Neural progenitor cell (in vitro differentiated cells): ENCODE results near the gene FAM13C. TPM values are rescaled to one million over a fixed set of nuclear protein-coding genes. Genes with fewer than 3 reads are reported as not detected.

ENCODE experiments used
- DNase-seq: peaks from one replicate; pipeline ENCODE4 v3.0.0-alpha.2; 2016; ENCODE audit warnings: low spot score
- H2AFZ ChIP-seq: fragments of 200-600 bp; sonication (generic); replicated peaks from 2 replicates; pipeline ENCODE4 v1.6.1; 2016; ENCODE audit warnings: antibody characterized with exemption
- H3F3A ChIP-seq: fragments of 200-600 bp; sonication (generic); 2 replicates; pipeline ENCODE4 v1.6.1; 2016; ENCODE audit warnings: antibody characterized with exemption, low read depth
- H3K27ac ChIP-seq: fragments of 200-600 bp; sonication (generic); 2 replicates; pipeline ENCODE4 v1.5.1; 2016; ENCODE audit warnings: mild to moderate bottlenecking
- H3K27me3 ChIP-seq: fragments of 200-600 bp; sonication (generic); 2 replicates; pipeline ENCODE4 v1.6.1; 2016; ENCODE audit warnings: mild to moderate bottlenecking, moderate library complexity
- H3K36me3 ChIP-seq: fragments of 200-600 bp; sonication (generic); 2 replicates; pipeline ENCODE4 v1.5.1; 2016
- H3K4me1 ChIP-seq: fragments of 200-600 bp; sonication (generic); 2 replicates; pipeline ENCODE4 v1.6.1; 2016; ENCODE audit warnings: mixed run types
- H3K4me2 ChIP-seq: fragments of 200-600 bp; sonication (generic); 2 replicates; pipeline ENCODE4 v1.6.1; 2016
- H3K4me3 ChIP-seq: fragments of 200-600 bp; sonication (generic); 2 replicates; pipeline ENCODE4 v1.5.1; 2016
- H3K79me2 ChIP-seq: fragments of 200-600 bp; sonication (generic); 2 replicates; pipeline ENCODE4 v1.6.1; 2016; ENCODE audit warnings: low read depth
- H3K9ac ChIP-seq: fragments of 200-600 bp; sonication (generic); 2 replicates; pipeline ENCODE4 v1.6.1; 2016
- H3K9me3 ChIP-seq: fragments of 200-600 bp; sonication (generic); 2 replicates; pipeline ENCODE4 v1.5.1; 2016; ENCODE audit warnings: low read depth
- H4K20me1 ChIP-seq: fragments of 200-600 bp; sonication (generic); 2 replicates; pipeline ENCODE4 v1.6.1; 2016; ENCODE audit warnings: low read depth
- H3K27ac Mint-ChIP-seq: 3 replicates; pipeline ENCODE4 v1.8.0; 2021; ENCODE audit warnings: mixed read lengths
- H3K27me3 Mint-ChIP-seq: 2 replicates; pipeline ENCODE4 v1.8.0; 2022; ENCODE audit warnings: low read depth, mild to moderate bottlenecking, inconsistent platforms, moderate library complexity, mixed read lengths; ENCODE audit not compliant: insufficient read depth
- H3K36me3 Mint-ChIP-seq: 3 replicates; pipeline ENCODE4 v1.8.0; 2021; ENCODE audit warnings: mixed read lengths
- H3K4me1 Mint-ChIP-seq: 3 replicates; pipeline ENCODE4 v1.8.0; 2021; ENCODE audit warnings: mixed read lengths
- H3K4me3 Mint-ChIP-seq: 3 replicates; pipeline ENCODE4 v1.8.0; 2021; ENCODE audit warnings: mild to moderate bottlenecking, moderate library complexity, mixed read lengths
- H3K9me3 Mint-ChIP-seq: 3 replicates; pipeline ENCODE4 v1.8.0; 2020; ENCODE audit warnings: mixed read lengths
- EZH2 ChIP-seq: fragments of 200-600 bp; sonication (generic); IDR thresholded peaks from 2 replicates; pipeline ENCODE4 v1.6.1; 2017; ENCODE audit warnings: antibody characterized with exemption, mild to moderate bottlenecking, moderate library complexity
- EZH2phosphoT487 ChIP-seq: fragments of 200-600 bp; sonication (generic); IDR thresholded peaks from 2 replicates; pipeline ENCODE4 v1.6.1; 2017; ENCODE audit warnings: antibody characterized with exemption
- total RNA-seq: library from RNA; depleted of rRNA; stranded (reverse); fragments of >200 nt; gene quantifications from 2 replicates; pipeline ENCODE4 v1.2.3, GENCODE V29; 2015; ENCODE audit warnings: low replicate concordance
- TF ChIP-seq, protein P1 (sequence below): fragments of 200-600 bp; sonication (generic); IDR thresholded peaks from 2 replicates; pipeline ENCODE4 v1.5.1; 2017; ENCODE audit warnings: antibody characterized with exemption, mild to moderate bottlenecking

Gene FAM13C
- total RNA-seq, 1 donor from 2014 or later: 3.1 TPM

- no peak overlapping the region for H3K4me3 Mint-ChIP-seq
- H4K20me1 ChIP-seq: no peaks in the 10 kb centered on the region
- no peaks in the 10 kb centered on the region for H3K36me3 ChIP-seq
- peaks cover 1% of the 10 kb centered on the region for H3K36me3 Mint-ChIP-seq
- H3K27ac ChIP-seq: no peak overlapping the region
- no peak overlapping the region for H3K27ac Mint-ChIP-seq
- H3K27me3 ChIP-seq: no peaks in the 10 kb centered on the region
- H3K4me1 Mint-ChIP-seq: peaks cover 4% of the 10 kb centered on the region
- no peak for DNase-seq
- peaks cover 17% of the 10 kb centered on the region for H3K4me1 ChIP-seq
- no peak overlapping the region for H3K4me2 ChIP-seq
- H3K9me3 ChIP-seq: no peaks in the 10 kb centered on the region
- no peak overlapping the region for H2AFZ ChIP-seq
- H3K79me2 ChIP-seq: no peaks in the 10 kb centered on the region
- H3K27me3 Mint-ChIP-seq: no peaks in the 10 kb centered on the region
- TF ChIP-seq EZH2 (no peak), EZH2phosphoT487 (no peak)
- TF ChIP-seq, protein P1, sequence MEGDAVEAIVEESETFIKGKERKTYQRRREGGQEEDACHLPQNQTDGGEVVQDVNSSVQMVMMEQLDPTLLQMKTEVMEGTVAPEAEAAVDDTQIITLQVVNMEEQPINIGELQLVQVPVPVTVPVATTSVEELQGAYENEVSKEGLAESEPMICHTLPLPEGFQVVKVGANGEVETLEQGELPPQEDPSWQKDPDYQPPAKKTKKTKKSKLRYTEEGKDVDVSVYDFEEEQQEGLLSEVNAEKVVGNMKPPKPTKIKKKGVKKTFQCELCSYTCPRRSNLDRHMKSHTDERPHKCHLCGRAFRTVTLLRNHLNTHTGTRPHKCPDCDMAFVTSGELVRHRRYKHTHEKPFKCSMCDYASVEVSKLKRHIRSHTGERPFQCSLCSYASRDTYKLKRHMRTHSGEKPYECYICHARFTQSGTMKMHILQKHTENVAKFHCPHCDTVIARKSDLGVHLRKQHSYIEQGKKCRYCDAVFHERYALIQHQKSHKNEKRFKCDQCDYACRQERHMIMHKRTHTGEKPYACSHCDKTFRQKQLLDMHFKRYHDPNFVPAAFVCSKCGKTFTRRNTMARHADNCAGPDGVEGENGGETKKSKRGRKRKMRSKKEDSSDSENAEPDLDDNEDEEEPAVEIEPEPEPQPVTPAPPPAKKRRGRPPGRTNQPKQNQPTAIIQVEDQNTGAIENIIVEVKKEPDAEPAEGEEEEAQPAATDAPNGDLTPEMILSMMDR: no peak
- H3K4me3 ChIP-seq: no peak overlapping the region
- no peaks in the 10 kb centered on the region for H3F3A ChIP-seq
- H3K9me3 Mint-ChIP-seq: peaks cover 2% of the 10 kb centered on the region
- H3K9ac ChIP-seq: no peak overlapping the region
Observed at GRCh38 chr10:59323036-59323459, 39.3 kb downstream of the FAM13C start.

DNA sequence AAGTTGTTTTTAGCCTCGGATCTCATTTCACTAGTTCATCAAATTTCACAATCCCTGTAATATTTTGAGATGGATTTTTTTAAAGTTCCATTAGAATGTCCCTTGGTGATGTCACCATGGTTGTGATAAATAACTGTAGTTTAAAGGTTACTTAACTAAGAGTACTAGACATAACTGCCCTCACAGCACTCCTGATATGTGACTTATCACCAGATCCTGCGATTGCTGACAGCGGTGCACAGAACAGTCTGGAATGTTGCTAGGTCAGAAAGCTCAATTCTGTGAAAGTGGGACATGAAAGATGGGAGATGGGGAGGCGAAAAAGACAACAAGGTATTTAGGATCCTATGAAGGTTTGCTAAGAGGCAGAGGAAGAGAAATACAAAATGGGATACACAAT lies 40.2 kb downstream of the FAM13C start:
- Mint-ChIP-seq H3K27me3 (no peaks in the 10 kb centered on the region), H3K4me1 (peaks cover 4% of the 10 kb centered on the region), H3K36me3 (peaks cover 1% of the 10 kb centered on the region), H3K27ac (no peak overlapping the region), H3K9me3 (peaks cover 2% of the 10 kb centered on the region), H3K4me3 (no peak overlapping the region)
- no peak overlapping the region for H3K27ac ChIP-seq
- DNase-seq: no peak
- no peaks in the 10 kb centered on the region for H3K9me3 ChIP-seq
- H3F3A ChIP-seq: no peaks in the 10 kb centered on the region
- no peaks in the 10 kb centered on the region for H3K79me2 ChIP-seq
- no peak overlapping the region for H3K9ac ChIP-seq
- no peaks in the 10 kb centered on the region for H3K36me3 ChIP-seq
- no peak overlapping the region for H2AFZ ChIP-seq
- TF ChIP-seq EZH2: no peak
- TF ChIP-seq, protein P1: no peak
- no peak for TF ChIP-seq EZH2phosphoT487
- no peaks in the 10 kb centered on the region for H3K27me3 ChIP-seq
- H3K4me1 ChIP-seq: peaks cover 17% of the 10 kb centered on the region
- no peak overlapping the region for H3K4me3 ChIP-seq
- H3K4me2 ChIP-seq: no peak overlapping the region
- H4K20me1 ChIP-seq: no peaks in the 10 kb centered on the region

DNA sequence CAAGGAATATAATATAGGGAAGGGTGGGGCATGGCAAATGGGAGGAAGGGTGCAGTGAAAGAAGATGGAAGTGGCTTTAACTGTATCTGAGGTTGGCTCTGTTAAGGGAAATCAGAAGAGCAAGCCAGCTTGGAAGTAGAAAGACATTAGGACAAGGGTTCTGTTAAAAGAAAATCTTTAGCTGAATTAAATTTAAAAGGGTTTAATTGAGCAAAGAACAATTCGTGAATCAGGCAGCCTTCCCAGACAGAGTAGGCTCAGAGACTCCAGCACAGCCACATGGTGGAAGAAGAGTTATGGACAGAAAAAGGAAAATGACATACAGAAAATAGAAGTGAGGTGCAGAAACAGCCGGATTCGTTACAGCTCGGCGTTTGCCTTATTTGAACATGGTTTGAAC lies 42.0 kb downstream of the FAM13C start:
- H3K27ac ChIP-seq: no peak overlapping the region
- H3K4me1 Mint-ChIP-seq: peaks cover 4% of the 10 kb centered on the region
- DNase-seq: no peak

More for the DNA sequence above, 42.0 kb downstream of the FAM13C start:
- H3K36me3 Mint-ChIP-seq: peaks cover 1% of the 10 kb centered on the region
- peaks cover 2% of the 10 kb centered on the region for H3K9me3 Mint-ChIP-seq
- Histone ChIP-seq H3K4me3 (no peak overlapping the region), H3K4me1 (peaks cover 17% of the 10 kb centered on the region), H3K9me3 (no peaks in the 10 kb centered on the region), H3K36me3 (no peaks in the 10 kb centered on the region), H3K79me2 (no peaks in the 10 kb centered on the region), H3K27me3 (no peaks in the 10 kb centered on the region), H4K20me1 (no peaks in the 10 kb centered on the region), H3F3A (no peaks in the 10 kb centered on the region), H3K9ac (no peak overlapping the region), H2AFZ (no peak overlapping the region), H3K4me2 (no peak overlapping the region)
- no peak overlapping the region for H3K4me3 Mint-ChIP-seq
- TF ChIP-seq EZH2 (no peak), EZH2phosphoT487 (no peak)
- TF ChIP-seq, protein P1: no peak
- H3K27ac Mint-ChIP-seq: no peak overlapping the region
- no peaks in the 10 kb centered on the region for H3K27me3 Mint-ChIP-seq
